ENCODE results near the gene TARDBP.
A peak's percentile ranks its signal among the peaks of the same experiment; 100 is the strongest.
"Not testable (repeated sequence)": the region's sequence is repeated elsewhere in the genome, so short reads cannot be mapped to it uniquely, and the experiment has no call there.

The TARDBP gene

DNA sequence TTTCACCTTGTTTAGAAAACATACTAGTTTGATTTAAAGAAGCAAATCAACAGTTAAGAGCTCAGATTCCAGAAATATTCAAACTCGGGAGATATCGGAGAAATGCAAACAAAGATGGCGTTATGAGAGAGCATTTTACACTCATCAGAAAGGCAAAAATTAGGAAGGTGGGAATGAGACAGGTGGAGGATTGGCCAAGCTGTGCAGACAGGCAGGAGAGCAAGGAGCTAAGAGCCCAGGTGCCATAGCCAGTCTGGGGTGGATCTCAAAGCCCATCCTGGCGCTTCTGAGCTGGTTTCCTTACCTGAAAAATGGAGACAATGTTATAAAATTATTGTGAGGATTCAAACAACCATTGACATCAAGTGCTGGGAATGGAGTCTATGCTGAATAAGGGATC lies 19.6 kb upstream of the TARDBP start:
- no peak for DNase-seq (ENCODE audit: low spot score)

DNA sequence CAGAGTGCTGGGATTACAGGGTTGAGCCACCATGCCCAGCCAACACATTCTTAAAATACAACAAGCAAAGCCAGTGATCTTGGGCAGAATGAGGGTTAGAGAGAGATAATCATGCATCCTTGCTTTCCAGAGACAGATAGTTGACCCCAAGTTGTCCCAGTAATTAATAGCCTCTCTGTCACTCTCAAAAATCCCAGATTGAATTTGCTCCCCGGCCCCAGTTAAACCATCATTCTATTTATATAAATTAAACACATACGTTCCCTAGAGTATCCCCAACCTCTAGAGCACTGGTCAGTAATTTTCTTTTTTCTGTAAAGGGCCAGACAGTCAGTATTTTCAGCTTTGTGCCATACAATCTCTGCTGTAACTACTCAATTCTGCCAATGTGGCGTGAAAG lies 16.4 kb upstream of the TARDBP start:
- DNase-seq (ENCODE audit: low spot score) = no peak

DNA sequence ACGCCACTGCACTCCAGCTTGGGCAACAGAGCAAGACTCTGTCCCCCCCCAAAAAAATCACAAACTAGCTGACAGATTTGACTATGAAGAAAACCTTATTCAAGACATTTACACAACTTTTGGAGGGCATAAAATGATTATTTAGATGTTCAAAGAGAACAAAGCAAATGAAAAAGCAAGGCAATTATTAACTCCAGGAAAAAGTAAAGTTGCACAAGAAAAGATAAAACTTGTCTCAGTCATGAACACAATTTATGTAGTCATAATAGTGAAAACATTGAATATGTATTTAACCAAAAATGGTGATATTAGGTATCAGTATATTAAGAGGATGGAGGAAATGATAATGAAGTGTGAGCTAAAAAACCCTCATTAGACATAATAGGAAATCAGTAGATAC lies 11.9 kb upstream of the TARDBP start:
- DNase-seq (ENCODE audit: low spot score) = no peak

DNA sequence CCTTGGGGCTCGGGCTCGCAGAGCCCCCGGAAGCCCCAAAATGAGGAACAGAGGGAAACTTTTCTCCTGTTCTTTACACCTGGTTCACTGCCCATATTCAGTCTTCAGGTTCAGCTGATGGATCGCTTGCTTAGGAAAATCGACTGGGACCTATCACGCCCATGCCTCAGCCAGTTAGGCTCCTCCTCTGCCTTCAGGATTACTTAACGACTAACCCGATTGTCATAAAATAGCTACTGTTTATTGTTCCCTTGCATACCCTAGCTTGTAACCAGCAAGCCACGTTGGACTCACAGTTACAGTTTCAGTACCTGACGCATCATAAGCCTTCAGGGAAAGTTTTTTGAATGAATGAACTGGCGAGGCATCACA lies 692 bp downstream of the TARDBP start:
- peak; percentile 38 for DNase-seq (ENCODE audit: low spot score)

DNA sequence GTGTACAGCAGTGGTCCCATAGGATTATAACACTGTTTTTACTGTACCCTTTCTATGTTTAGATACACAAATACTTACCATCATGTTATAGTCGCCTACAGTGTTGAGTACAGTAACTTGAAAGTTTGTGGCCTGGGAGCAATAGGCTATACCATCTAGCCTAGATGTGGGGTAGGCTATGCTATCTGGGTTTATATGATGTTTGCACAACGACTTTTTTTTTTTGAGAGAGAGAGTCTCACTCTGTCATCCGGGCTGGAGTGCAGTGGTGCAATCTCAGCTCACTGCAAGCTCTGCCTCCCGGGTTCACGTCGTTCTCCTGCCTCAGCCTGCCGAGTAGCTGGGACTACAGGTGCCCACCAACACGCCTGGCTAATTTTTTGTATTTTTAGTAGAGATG lies 6.9 kb downstream of the TARDBP start:
- DNase-seq (ENCODE audit: low spot score) = not testable (repeated sequence)

DNA sequence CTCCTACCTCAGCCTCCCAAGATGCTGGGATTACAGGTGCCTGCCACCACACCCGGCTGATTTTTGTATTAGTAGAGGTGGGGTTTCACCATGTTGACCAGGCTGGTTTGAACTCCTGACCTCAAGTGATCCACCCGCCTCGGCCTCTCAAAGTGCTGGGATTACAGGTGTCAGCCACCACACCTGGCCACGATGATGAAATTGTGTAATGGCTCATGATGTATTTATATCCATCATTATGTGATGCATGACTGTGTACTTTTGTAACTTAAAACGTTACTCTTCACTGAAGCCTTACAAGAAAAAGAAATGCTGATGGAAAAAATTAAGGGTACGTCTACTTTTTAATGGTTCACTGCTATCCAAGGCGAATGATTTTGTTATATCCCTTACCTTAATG lies 7.5 kb downstream of the TARDBP start:
- DNase-seq (ENCODE audit: low spot score) = no peak

DNA sequence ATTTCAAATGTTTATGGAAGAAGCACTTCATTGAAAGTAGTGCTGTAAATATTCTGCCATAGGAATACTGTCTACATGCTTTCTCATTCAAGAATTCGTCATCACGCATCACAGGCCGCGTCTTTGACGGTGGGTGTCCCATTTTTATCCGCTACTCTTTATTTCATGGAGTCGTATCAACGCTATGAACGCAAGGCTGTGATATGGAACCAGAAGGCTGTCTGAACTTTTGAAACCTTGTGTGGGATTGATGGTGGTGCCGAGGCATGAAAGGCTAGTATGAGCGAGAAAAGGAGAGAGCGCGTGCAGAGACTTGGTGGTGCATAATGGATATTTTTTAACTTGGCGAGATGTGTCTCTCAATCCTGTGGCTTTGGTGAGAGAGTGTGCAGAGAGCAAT lies 10.7 kb downstream of the TARDBP start:
- no peak for DNase-seq (ENCODE audit: low spot score)

DNA sequence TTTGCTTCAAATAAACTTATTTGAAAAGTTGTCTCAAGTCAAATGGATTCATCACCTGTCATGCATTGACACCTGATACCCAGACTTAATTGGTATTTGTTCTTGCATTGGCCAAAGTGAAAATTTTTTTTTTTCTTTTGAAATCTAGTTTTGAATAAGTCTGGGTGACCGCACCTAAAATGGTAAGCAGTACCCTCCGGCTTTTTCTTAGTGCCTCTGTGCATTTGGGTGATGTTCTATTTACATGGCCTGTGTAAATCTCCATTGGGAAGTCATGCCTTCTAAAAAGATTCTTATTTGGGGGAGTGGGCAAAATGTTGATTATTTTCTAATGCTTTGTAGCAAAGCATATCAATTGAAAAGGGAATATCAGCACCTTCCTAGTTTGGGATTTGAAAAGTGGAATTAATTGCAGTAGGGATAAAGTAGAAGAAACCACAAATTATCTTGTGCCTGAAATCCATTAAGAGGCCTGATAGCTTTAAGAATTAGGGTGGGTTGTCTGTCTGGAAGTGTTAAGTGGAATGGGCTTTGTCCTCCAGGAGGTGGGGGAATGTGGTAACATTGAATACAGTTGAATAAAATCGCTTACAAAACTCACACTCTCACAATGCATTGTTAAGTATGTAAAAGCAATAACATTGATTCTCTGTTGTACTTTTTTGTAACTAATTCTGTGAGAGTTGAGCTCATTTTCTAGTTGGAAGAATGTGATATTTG lies 11.9 kb downstream of the TARDBP start:
- DNase-seq (ENCODE audit: low spot score) = no peak

DNA sequence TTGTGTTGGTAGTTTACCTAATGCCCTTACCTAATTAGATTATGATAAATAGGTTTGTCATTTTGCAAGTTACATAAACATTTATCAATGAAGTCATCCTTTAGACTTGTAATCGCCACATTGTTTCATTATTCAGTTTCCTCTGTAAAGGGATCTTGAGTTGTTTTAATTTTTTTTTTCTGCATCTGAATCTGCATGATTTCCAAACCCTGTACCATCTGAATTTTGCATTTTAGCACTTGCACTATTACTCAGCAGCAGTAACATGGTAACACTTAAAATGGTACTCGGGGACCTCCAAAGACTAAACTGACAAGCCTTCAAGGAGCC lies 12.4 kb downstream of the TARDBP start:
- DNase-seq (ENCODE audit: low spot score) = no peak

DNA sequence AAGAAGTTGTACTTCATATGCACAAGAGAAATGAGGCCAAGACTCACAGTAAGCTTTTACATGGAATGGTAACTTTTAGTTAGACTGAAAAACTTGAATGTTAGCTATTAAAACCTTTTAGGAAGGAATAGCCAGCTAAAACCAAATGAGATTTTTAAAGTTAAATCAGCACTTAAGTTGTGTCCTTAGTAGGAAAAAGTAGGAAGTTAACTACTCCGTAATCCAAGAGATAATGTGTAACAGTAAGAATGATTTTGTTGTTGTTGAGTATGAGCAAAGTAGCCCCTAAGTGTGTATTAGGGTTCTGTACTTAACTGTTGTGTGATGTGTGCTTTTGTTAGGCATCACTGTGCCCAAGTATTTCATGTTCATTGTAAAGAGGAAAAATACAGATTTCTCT lies 13.2 kb downstream of the TARDBP start:
- no peak for DNase-seq (ENCODE audit: low spot score)

DNA sequence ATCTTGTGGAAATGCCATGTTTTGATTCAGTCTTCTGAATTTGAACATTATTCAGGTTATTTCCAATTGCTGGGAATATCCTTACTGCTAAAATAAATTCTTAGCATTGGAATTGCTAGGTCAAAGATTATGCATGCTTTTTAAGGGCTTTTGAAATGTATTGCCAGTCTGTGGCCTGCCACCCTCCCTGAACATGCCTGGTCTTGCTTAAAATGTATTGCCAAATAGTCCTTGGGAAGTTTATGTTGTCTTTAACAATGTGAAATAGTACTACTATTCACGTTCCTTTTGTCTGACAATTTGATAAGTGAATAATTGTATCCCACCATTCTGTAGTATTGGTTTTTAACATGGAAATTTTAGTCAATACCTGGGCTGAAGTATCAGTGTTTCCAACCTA lies 13.6 kb downstream of the TARDBP start:
- DNase-seq (ENCODE audit: low spot score) = no peak

DNA sequence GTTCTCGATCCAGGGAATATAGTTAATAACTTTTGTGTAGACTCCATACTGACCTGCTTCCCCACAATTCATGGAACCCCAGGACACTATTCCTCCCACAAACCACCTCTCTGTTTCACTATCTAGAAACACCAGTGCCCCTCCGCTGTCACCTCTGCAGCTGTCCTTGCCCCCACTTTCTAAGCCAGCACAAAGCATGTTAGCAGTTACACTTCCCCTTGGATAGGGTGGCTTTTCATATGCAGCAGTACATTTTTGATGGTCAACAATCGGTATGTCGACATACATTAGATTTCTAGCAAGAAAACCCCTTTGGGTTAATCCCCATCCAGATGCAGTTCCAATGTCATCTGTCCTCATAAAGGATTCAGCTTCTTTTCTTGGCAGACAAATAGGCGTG lies 14.4 kb downstream of the TARDBP start:
- no peak for DNase-seq (ENCODE audit: low spot score)

DNA sequence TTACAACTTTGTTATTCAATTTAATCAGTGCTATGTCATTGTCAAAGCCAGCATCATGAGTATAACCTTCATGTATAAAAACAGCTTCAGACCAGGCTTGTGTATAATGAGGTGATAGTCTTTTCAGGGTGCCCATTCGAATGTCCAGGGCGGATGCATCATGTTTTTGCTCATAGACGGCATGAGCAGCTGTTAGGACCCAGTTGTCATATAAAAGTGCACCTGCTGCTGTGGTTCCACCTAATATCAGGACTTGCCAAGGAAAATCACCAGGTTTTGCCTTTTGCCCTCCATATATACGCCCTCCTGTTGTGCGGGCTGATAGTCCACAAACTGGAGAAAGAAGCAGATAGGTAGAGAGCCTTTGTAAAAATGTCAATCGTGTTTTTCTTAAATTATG lies 14.9 kb downstream of the TARDBP start:
- DNase-seq (ENCODE audit: low spot score) = no peak

DNA sequence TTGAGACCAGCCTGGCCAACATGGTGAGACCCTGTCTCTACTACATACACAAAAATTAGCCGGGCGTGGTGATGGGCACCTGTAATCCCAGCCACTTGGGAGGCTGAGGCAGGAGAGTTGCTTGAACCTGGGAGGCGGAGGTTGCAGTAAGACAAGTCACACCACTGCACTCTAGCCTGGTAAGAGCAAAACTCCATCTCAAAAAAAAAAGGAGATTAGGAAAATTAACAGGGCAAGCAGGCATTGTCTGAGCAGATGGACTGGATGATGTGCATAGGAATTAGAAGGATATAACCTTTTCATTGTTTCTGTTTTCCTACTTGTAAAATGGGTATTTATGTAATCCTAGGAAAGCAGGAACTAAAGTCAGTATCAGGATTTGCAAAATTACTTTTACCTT lies 15.6 kb downstream of the TARDBP start:
- no peak for DNase-seq (ENCODE audit: low spot score)

DNA sequence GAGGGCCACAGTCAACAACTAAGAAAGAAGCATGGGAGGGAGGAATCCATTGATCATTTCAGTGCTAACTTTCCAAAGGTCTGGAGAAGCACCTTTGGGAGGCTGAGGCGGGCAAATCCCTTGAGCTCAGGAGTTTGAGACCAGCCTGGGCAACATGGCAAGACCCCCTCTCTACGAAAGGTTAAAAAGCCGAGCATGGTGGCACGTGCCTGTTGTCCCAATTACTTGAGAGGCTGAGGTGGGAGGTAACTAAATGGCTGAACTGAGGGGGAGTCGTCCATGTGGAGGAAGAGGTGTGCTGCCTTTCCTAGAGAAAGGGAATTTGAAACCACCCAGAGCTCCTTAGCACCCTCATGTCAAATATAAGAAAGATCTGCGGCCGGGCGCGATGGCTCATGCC lies 18.4 kb downstream of the TARDBP start:
- DNase-seq (ENCODE audit: low spot score) = no peak

DNA sequence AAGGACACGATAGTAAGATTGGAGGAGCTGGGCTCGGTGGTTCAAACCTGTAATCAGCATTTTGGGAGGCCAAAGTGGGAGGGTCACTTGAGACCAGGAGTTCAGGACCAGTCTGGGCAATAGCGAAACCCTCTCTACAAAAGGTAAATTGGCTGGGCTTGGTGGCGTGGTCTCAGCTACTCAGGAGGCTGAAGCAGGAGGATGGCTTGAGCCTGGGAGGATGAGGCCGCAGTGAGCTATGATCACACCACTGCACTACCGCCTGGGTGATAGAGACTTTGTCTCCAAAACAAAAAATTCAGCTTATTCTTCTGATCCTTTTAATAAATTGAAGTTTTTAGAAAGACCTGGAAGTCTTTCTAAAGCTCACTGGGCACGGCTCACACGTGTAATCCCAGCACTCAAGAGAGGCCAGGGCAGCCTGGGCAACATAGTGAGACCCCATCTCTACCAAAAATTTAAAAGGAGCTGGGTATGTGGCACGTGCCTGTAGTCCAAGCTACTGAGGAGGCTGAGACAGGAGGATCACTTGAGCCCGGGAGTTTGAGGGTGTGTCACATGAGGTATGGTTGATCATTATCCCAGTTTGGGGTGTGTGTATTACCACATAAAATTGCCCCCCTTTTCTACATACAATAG lies 19.3 kb downstream of the TARDBP start:
- no peak for DNase-seq (ENCODE audit: low spot score)

DNA sequence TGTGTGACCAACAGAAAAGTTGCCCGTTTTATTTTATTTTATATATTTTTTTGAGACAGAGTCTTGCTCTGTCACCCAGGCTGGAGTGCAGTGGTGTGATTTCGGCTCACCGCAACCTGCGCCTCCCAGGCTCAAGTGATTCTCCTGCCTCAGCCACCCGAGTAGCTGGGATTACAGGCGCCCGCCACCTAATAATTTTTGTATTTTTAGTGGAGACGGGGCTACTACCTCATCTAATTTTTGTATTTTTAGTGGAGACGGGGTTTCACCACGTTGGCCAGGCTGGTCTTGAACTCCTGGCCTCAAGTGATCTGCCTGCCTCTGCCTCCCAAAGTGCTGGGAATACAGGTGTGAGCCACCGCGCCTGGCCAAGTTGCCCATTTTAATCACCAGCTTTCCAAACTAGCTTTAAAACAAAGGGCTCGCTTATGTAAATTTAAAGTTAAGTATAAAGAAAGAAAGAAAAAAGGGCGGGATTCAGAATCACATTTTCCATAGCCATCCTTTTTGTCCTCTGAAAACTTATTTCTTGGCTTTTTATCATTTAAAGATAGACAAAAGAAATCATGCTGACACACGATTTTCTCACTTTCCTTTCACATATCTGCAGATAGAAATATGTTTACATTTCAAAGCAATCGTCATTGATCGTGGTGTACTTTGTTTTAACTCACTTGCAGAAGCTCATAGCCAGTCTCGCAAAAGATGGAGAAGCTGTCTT lies 24.7 kb downstream of the TARDBP start:
- not testable (repeated sequence) for DNase-seq (ENCODE audit: low spot score)

DNA sequence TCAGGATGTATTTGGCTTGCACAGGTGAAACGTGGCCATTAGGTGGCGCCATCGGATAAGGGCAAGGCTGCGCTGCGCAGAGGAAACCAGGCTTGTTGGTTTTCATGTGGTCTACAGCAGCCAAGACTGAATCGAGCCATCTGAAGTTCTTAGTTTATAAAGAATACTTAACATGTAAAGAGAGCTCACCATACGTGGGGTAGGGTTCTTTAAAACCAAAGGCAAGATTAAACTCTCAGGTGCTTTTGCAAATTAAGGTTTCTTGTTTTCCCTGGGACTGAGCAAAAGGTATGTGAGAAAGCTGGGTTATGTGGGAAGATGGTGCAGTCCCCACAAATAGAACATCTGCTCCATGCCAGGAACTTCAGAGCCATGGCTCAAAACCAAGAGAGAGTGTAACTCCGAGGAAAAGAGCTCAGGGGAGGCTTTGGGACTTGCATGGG lies 25.3 kb downstream of the TARDBP start:
- DNase-seq (ENCODE audit: low spot score) = peak; percentile 86

DNA sequence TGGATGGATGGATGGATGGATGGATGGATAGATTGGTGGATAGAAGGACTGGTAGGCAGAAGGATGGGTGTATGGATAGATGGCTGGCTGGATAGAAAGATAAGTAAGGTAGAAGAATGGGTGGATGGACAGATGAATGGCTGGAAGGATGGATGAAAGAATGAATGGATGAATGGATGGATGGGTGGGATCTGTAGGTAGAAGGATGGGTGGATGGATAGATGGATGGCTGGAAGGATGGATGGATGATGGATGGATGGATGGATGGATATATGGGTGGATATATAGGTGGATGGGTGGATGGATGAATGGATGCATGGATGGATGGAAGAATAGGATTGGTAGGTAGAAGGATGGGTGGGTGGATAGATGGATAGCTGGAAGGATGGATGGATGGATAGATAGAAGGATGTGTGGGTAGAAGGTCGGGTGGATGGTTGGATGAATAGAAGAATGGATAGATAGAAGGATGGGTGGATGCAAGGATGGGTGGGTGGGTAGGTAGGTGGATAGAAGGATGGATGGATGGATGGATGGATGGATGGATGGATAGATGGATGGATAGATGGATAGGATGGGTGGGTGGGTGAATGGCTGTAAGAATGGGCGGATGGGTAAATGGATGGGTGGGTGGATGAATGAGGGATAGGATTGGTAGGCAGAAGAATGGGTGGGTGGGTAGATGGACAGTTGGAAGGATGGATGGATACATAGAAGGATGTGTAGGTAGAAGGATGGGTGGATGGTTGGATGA lies 27.1 kb downstream of the TARDBP start:
- no peak for DNase-seq (ENCODE audit: low spot score)

DNA sequence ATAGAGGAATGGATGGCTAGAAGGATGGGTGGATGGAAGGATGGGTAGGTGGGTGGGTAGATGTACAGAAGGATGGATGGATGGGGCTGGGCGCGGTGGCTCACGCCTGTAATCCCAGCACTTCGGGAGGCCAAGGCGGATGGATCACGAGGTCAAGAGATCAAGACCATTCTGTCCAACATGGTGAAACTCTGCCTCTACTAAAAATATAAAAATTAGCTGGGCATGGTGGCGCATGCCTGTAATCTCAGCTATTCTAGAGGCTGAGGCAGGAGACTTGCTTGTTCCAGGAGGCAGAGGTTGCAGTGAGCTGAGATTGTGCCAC lies 27.6 kb downstream of the TARDBP start:
- not testable (repeated sequence) for DNase-seq (ENCODE audit: low spot score)

DNA sequence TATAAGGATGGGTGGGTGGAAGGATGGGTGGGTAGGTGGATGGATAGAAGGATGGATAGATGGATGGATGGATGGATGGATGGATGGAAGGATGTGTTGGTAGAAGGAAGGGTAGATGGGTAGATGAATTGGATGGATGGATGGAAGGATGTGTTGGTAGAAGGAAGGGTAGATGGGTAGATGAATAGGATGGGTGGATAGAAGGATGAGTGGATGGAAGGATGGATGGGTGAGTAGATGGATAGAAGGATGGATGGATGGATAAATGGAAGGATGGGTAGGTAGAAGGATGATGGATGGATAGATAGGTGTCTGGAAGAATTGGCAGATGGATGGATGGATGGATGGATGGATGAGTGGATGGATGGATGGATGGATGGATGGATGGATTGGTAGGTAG lies 28.6 kb downstream of the TARDBP start:
- DNase-seq (ENCODE audit: low spot score) = no peak

DNA sequence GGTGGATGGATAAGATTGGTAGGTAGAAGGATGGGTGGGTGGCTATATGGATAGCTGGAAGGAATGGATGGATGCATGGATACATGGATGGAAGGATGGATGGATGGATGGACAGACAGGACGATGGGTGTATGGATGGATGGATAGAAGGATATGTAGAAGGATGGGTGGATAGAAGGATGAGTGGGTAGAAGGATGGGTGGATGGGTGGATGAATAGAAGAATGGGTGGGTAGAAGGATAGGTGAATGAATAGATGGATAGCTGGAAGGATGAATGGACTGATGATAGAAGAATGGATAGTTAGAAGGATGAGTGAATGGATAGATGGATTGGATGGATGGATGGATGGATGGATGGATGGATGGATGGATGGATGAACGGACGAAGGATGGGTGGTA lies 29.6 kb downstream of the TARDBP start:
- no peak for DNase-seq (ENCODE audit: low spot score)

Measured in LoVo (cell line).